Measurements from ENCODE around the gene TENM3. TPM values are rescaled to one million over a fixed set of nuclear protein-coding genes. Genes with fewer than 3 reads are reported as not detected.

TENM3 gene
- total RNA-seq, 1 donor from 2014 or later, result 11.0 TPM

DNA sequence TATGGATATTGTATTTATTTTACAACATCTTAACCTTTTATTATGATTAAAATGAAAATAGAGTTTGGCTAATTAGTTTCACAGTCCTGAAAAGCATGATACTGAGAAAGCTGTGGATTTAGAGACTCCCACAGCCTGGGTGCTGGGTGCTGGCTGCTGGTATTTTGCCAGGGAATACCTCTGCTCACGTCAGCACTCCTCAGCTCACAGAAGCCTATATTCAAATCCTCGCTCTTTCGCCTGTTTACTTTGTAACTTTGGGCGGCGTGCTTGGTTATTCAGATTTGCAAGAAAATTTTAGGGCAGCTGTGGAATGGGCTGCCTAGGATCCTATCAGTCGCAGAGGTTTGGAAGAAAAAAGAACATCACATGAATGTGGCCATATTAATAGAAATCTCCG is 412.1 kb downstream of the TENM3 start:
- no peak for TF ChIP-seq POLR2A (IDR thresholded peaks at IDR 0.05)
- TF ChIP-seq, protein P1, sequence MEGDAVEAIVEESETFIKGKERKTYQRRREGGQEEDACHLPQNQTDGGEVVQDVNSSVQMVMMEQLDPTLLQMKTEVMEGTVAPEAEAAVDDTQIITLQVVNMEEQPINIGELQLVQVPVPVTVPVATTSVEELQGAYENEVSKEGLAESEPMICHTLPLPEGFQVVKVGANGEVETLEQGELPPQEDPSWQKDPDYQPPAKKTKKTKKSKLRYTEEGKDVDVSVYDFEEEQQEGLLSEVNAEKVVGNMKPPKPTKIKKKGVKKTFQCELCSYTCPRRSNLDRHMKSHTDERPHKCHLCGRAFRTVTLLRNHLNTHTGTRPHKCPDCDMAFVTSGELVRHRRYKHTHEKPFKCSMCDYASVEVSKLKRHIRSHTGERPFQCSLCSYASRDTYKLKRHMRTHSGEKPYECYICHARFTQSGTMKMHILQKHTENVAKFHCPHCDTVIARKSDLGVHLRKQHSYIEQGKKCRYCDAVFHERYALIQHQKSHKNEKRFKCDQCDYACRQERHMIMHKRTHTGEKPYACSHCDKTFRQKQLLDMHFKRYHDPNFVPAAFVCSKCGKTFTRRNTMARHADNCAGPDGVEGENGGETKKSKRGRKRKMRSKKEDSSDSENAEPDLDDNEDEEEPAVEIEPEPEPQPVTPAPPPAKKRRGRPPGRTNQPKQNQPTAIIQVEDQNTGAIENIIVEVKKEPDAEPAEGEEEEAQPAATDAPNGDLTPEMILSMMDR (IDR thresholded peaks at IDR 0.05), result no peak
- intact Hi-C loops (cut with DNase I), result no loop called here
- DNase-seq (ENCODE audit: extremely low spot score in 2 of 2), result no peak
- H3K4me1 ChIP-seq, result no peaks in the 10 kb centered on the region
- H3K27me3 ChIP-seq, result no peaks in the 10 kb centered on the region
- H3K9me3 ChIP-seq, result no peaks in the 10 kb centered on the region
- no peak overlapping the region for H3K27ac ChIP-seq
- H3K36me3 ChIP-seq, result no peaks in the 10 kb centered on the region
- no peak overlapping the region for H3K4me3 ChIP-seq

GRCh38 chr4:182662551-182662950 is 419.3 kb downstream of the TENM3 start:
- Histone ChIP-seq H3K9me3 (no peaks in the 10 kb centered on the region), H3K4me1 (no peaks in the 10 kb centered on the region), H3K4me3 (no peak overlapping the region), H3K27ac (no peak overlapping the region), H3K27me3 (no peaks in the 10 kb centered on the region), H3K36me3 (no peaks in the 10 kb centered on the region)
- TF ChIP-seq, protein P1 (IDR thresholded peaks at IDR 0.05), result no peak
- intact Hi-C loops (cut with DNase I), result no loop called here
- no peak for DNase-seq (ENCODE audit: extremely low spot score in 2 of 2)

DNA sequence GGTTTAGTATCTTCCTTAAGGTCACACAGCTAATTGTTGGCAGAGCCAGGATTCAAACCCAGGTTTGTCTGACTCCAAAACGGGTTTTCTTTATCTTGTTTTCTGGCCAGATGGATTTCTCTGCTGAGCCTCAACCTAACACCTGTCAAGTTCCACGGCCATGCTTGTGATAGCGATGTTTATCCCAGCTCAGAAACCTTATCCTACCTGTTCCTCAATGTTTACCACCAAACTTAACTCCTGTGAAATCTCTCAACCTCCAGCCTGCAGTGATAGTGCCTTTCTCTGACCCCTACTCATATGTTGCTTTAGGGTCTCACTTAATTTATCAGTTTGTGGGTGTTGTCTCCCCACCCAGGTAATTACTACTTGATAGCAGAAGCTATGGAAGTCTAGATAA is 428.0 kb downstream of the TENM3 start:
- intact Hi-C loops (cut with DNase I), result no loop called here
- DNase-seq (ENCODE audit: extremely low spot score in 2 of 2), result no peak

DNA sequence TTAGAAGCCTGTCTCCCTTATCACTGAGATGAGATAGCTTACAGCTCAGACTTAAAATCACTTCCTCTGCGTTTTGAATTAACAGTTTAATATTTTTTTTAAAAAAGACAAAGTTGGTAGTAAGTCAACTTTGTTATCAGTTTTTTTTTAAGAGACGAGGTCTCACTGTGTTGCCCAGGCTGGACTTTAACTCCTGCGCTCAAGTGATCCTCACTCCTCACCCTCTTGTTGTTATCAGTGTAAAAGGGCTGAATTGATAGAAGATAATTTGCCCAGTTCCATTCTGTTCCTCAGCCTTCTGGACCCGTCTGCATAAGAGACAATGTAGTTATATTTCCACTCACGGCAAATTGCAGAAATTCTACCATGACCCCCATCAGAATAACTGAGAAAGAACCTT is 428.5 kb downstream of the TENM3 start:
- no peak for DNase-seq (ENCODE audit: extremely low spot score in 2 of 2)
- Histone ChIP-seq H3K27ac (no peak overlapping the region), H3K36me3 (no peaks in the 10 kb centered on the region), H3K4me3 (no peak overlapping the region), H3K9me3 (no peaks in the 10 kb centered on the region), H3K4me1 (no peaks in the 10 kb centered on the region), H3K27me3 (no peaks in the 10 kb centered on the region)
- intact Hi-C loops (cut with DNase I), result no loop called here
- TF ChIP-seq POLR2AphosphoS5 (IDR thresholded peaks at IDR 0.05; ENCODE audit: insufficient read depth in 1 of 2, low read depth in 1 of 2) (no peak), POLR2A (IDR thresholded peaks at IDR 0.05) (no peak)
- TF ChIP-seq, protein P1 (IDR thresholded peaks at IDR 0.05), result no peak

More for the DNA sequence above, 428.0 kb downstream of the TENM3 start:
- Histone ChIP-seq H3K4me1 (no peaks in the 10 kb centered on the region), H3K36me3 (no peaks in the 10 kb centered on the region), H3K27ac (no peak overlapping the region), H3K4me3 (no peak overlapping the region), H3K27me3 (no peaks in the 10 kb centered on the region), H3K9me3 (no peaks in the 10 kb centered on the region)
- no peak for TF ChIP-seq POLR2AphosphoS5 (IDR thresholded peaks at IDR 0.05; ENCODE audit: insufficient read depth in 1 of 2, low read depth in 1 of 2)
- TF ChIP-seq POLR2A (IDR thresholded peaks at IDR 0.05), result no peak
- TF ChIP-seq, protein P1 (IDR thresholded peaks at IDR 0.05), result no peak

DNA sequence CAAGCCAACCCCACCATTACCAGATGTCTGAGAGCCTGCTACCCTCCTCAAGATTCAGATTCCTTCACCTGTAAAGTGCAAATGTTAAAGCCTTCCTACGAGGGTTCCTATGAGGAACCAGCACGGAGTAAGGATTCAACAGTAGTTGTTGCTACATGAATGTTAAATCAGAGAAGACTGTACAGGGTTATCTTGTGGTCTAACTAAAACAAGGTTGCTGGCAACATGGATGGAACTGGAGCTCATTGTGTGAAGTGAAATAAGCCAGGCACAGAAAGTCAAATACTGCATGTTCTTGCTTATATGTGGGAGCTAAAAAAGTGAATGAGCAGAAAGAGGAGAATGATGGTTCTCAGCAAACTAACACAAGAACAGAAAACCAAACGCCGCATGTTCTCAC is 435.4 kb downstream of the TENM3 start:
- H3K27me3 ChIP-seq, result no peaks in the 10 kb centered on the region
- no peak for DNase-seq (ENCODE audit: extremely low spot score in 2 of 2)
- H3K4me1 ChIP-seq, result no peaks in the 10 kb centered on the region
- no peaks in the 10 kb centered on the region for H3K36me3 ChIP-seq
- no peak overlapping the region for H3K27ac ChIP-seq
- intact Hi-C loops (cut with DNase I), result no loop called here
- H3K9me3 ChIP-seq, result no peaks in the 10 kb centered on the region
- TF ChIP-seq POLR2A (IDR thresholded peaks at IDR 0.05) (no peak), POLR2AphosphoS5 (IDR thresholded peaks at IDR 0.05; ENCODE audit: insufficient read depth in 1 of 2, low read depth in 1 of 2) (no peak)
- TF ChIP-seq, protein P1 (IDR thresholded peaks at IDR 0.05), result no peak
- no peak overlapping the region for H3K4me3 ChIP-seq

Measured in vagina (tissue), 2 donors.